NCI-H524 (cell line): Measurements from ENCODE around the gene POLR2E.
"Not testable (repeated sequence)": the region's sequence is repeated elsewhere in the genome, so short reads cannot be mapped to it uniquely, and the experiment has no call there.

Experiments
- DNase-seq, 2 experiments: peaks; one replicate each; lab custom pipeline; 2025; lab: John Stamatoyannopoulos, UW

The POLR2E gene

GRCh38 chr19:1125601-1126467 lies 30.7 kb upstream of the POLR2E start:
- no peak for DNase-seq

GRCh38 chr19:1123885-1124677 lies 28.9 kb upstream of the POLR2E start:
- no peak for DNase-seq

- DNase-seq, result no peak
These were observed 28.2 kb upstream of the POLR2E start for GRCh38 chr19:1123381-1123780.

GRCh38 chr19:1122972-1123363 lies 27.8 kb upstream of the POLR2E start:
- DNase-seq, result no peak

- no peak for DNase-seq
These were observed 27.1 kb upstream of the POLR2E start for GRCh38 chr19:1122021-1122971.

GRCh38 chr19:1121395-1121794 lies 26.2 kb upstream of the POLR2E start:
- DNase-seq, result no peak

- no peak for DNase-seq
These were observed 24.5 kb upstream of the POLR2E start for GRCh38 chr19:1119475-1120217.

- no peak for DNase-seq
These were observed 23.8 kb upstream of the POLR2E start for GRCh38 chr19:1118999-1119398.

GRCh38 chr19:1117654-1118053 lies 22.5 kb upstream of the POLR2E start:
- DNase-seq, result no peak

GRCh38 chr19:1116726-1117581 lies 21.8 kb upstream of the POLR2E start:
- DNase-seq, result no peak

GRCh38 chr19:1115646-1116420 lies 20.7 kb upstream of the POLR2E start:
- DNase-seq, result no peak

GRCh38 chr19:1114728-1115127 lies 19.6 kb upstream of the POLR2E start:
- DNase-seq, result not testable (repeated sequence)

- no peak for DNase-seq
These were observed 18.9 kb upstream of the POLR2E start for GRCh38 chr19:1113986-1114483.

GRCh38 chr19:1113030-1113985 lies 18.1 kb upstream of the POLR2E start:
- DNase-seq, result peak; percentile 88 to 95

GRCh38 chr19:1112268-1113029 lies 17.3 kb upstream of the POLR2E start:
- no peak for DNase-seq

- no peak for DNase-seq
These were observed 16.6 kb upstream of the POLR2E start for GRCh38 chr19:1111641-1112267.
